DND-41 (cell line): ENCODE data around the gene SMC5.

Source experiments
- ATAC-seq: fragments of 200-7000 bp; cut with Tn5 transposase; 3 replicates; pipeline ENCODE4 v1.9.1; 2021; ENCODE audit warnings: low read depth; ENCODE audit not compliant: insufficient read depth
- DNase-seq: peaks from one replicate; pipeline ENCODE4 v3.0.0-alpha.2; 2020
- H2AFZ ChIP-seq: 2 replicates; pipeline ENCODE4 v1.6.0; 2012; ENCODE audit warnings: low read depth, low read length
- H3K27ac ChIP-seq: 2 replicates; pipeline ENCODE4 v1.5.1; 2012; ENCODE audit warnings: low read length, inconsistent platforms
- H3K27me3 ChIP-seq: fragments of 200-600 bp; sonication (generic); 2 replicates; pipeline ENCODE4 v1.6.0; 2012; ENCODE audit warnings: low read length, mild to moderate bottlenecking, inconsistent platforms; ENCODE audit not compliant: insufficient read depth, poor library complexity
- H3K36me3 ChIP-seq: 2 replicates; pipeline ENCODE4 v1.5.1; 2012; ENCODE audit warnings: low read length, inconsistent platforms; ENCODE audit not compliant: insufficient read depth
- H3K4me1 ChIP-seq: 2 replicates; pipeline ENCODE4 v1.5.1; 2012; ENCODE audit warnings: mild to moderate bottlenecking, low read length; ENCODE audit not compliant: insufficient read depth
- H3K4me2 ChIP-seq: 2 replicates; pipeline ENCODE4 v1.6.0; 2012; ENCODE audit warnings: mild to moderate bottlenecking, moderate library complexity, low read length, inconsistent platforms; ENCODE audit not compliant: insufficient read depth
- H3K4me3 ChIP-seq, 2 experiments: fragments of 200-600 bp in 1 of 2; shearing (Covaris generic) in 1 of 2; 2 replicates each; pipeline ENCODE4 v1.5.1; 2012 to 2016; ENCODE audit warnings: inconsistent platforms in 2 of 2, low read length in 2 of 2, mild to moderate bottlenecking in 2 of 2, low read depth in 1 of 2, moderate library complexity in 1 of 2
- H3K79me2 ChIP-seq: 2 replicates; pipeline ENCODE4 v1.6.0; 2012; ENCODE audit warnings: low read length, inconsistent platforms; ENCODE audit not compliant: insufficient read depth
- H3K9ac ChIP-seq: 2 replicates; pipeline ENCODE4 v1.6.0; 2012; ENCODE audit warnings: low read depth, mild to moderate bottlenecking, inconsistent platforms, low read length, moderate library complexity
- H3K9me3 ChIP-seq: 2 replicates; pipeline ENCODE4 v1.5.1; 2012; ENCODE audit warnings: low read length, moderate library complexity, mild to moderate bottlenecking, inconsistent platforms; ENCODE audit not compliant: insufficient read depth, severe bottlenecking
- H4K20me1 ChIP-seq: 2 replicates; pipeline ENCODE4 v1.6.0; 2012; ENCODE audit warnings: low read length; ENCODE audit not compliant: insufficient read depth
- EZH2 ChIP-seq: IDR thresholded peaks from 3 replicates; pipeline ENCODE4 v1.6.1; 2012; ENCODE audit warnings: borderline replicate concordance, low read depth, mild to moderate bottlenecking, moderate library complexity, low read length, inconsistent platforms; ENCODE audit not compliant: severe bottlenecking
- TF ChIP-seq, protein P1 (sequence below): IDR thresholded peaks from 2 replicates; pipeline ENCODE4 v1.5.1; 2012; ENCODE audit warnings: borderline replicate concordance, low read length, moderate library complexity, mild to moderate bottlenecking; ENCODE audit not compliant: poor library complexity, severe bottlenecking; ENCODE audit errors: extremely low read depth

SMC5 gene

GRCh38 chr9:70374962-70375618 lies 116.3 kb downstream of the SMC5 start:
- no peaks in the 10 kb centered on the region for H3K9me3 ChIP-seq
- no peak overlapping the region for H3K9ac ChIP-seq
- no peak for ATAC-seq
- no peaks in the 10 kb centered on the region for H3K27me3 ChIP-seq
- no peak overlapping the region for H3K27ac ChIP-seq
- H3K36me3 ChIP-seq: no peaks in the 10 kb centered on the region
- H2AFZ ChIP-seq: no peak overlapping the region
- no peaks in the 10 kb centered on the region for H3K4me1 ChIP-seq
- no peak for DNase-seq
- no peaks in the 10 kb centered on the region for H4K20me1 ChIP-seq
- TF ChIP-seq, protein P1, sequence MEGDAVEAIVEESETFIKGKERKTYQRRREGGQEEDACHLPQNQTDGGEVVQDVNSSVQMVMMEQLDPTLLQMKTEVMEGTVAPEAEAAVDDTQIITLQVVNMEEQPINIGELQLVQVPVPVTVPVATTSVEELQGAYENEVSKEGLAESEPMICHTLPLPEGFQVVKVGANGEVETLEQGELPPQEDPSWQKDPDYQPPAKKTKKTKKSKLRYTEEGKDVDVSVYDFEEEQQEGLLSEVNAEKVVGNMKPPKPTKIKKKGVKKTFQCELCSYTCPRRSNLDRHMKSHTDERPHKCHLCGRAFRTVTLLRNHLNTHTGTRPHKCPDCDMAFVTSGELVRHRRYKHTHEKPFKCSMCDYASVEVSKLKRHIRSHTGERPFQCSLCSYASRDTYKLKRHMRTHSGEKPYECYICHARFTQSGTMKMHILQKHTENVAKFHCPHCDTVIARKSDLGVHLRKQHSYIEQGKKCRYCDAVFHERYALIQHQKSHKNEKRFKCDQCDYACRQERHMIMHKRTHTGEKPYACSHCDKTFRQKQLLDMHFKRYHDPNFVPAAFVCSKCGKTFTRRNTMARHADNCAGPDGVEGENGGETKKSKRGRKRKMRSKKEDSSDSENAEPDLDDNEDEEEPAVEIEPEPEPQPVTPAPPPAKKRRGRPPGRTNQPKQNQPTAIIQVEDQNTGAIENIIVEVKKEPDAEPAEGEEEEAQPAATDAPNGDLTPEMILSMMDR: no peak
- no peak for TF ChIP-seq EZH2
- no peak overlapping the region for H3K4me3 ChIP-seq
- H3K79me2 ChIP-seq: no peaks in the 10 kb centered on the region
- H3K4me2 ChIP-seq: no peak overlapping the region

DNA sequence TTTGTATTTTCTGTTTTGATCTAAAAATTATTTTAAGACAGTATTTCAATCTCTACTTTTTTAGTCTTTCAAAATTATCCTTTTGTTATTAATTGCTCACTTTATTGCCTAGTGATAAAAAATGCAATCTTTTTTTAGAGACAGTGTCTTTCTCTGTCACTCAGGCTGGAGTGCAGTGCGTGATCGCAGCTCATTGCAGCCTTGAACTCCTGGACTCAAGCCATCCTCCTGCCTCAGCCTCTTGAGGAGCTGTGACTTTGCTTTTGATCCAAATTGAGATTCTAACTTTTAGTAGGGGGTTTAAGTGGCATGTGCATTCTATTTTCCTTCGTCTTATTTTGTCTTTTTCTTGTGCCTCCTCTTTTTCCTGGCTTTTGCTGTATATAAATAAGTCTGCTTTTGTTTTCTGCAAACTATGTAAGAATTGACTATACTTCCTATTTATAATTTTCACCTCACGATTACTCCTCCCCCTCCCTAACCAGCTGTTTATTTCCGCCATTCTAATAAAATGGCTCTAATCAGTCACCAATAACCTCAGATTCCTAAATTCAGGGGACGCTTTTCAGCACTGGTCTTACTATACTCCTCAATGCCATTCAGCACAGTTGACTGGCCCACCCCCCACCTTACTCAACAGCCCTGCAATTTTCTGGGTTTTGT lies 123.4 kb downstream of the SMC5 start:
- no peaks in the 10 kb centered on the region for H3K27me3 ChIP-seq
- no peaks in the 10 kb centered on the region for H3K9me3 ChIP-seq
- no peaks in the 10 kb centered on the region for H3K79me2 ChIP-seq
- DNase-seq (no peak), ATAC-seq (no peak)
- no peak overlapping the region for H2AFZ ChIP-seq
- H3K27ac ChIP-seq: no peak overlapping the region
- TF ChIP-seq EZH2: no peak
- TF ChIP-seq, protein P1: no peak
- no peaks in the 10 kb centered on the region for H4K20me1 ChIP-seq
- no peak overlapping the region for H3K4me2 ChIP-seq
- no peak overlapping the region for H3K9ac ChIP-seq
- H3K4me3 ChIP-seq: no peak overlapping the region
- H3K4me1 ChIP-seq: no peaks in the 10 kb centered on the region
- H3K36me3 ChIP-seq: no peaks in the 10 kb centered on the region

GRCh38 chr9:70382709-70383605 lies 124.2 kb downstream of the SMC5 start:
- no peaks in the 10 kb centered on the region for H3K4me1 ChIP-seq
- H2AFZ ChIP-seq: no peak overlapping the region
- H3K9me3 ChIP-seq: no peaks in the 10 kb centered on the region
- no peaks in the 10 kb centered on the region for H4K20me1 ChIP-seq
- H3K79me2 ChIP-seq: no peaks in the 10 kb centered on the region
- no peak overlapping the region for H3K9ac ChIP-seq
- no peak overlapping the region for H3K4me3 ChIP-seq
- TF ChIP-seq EZH2: no peak
- TF ChIP-seq, protein P1: no peak
- H3K27ac ChIP-seq: no peak overlapping the region
- ATAC-seq (no peak), DNase-seq (no peak)
- H3K27me3 ChIP-seq: no peaks in the 10 kb centered on the region
- H3K4me2 ChIP-seq: no peak overlapping the region
- H3K36me3 ChIP-seq: no peaks in the 10 kb centered on the region
